Fibroblast of gingiva (primary cell): ENCODE results near the gene FGF14.

Experiments
- DNase-seq: peaks from one replicate; pipeline ENCODE4 v3.0.0-alpha.2; 2011; ENCODE audit warnings: low read depth

Gene FGF14

GRCh38 chr13:102310691-102311418 is 91.0 kb downstream of the FGF14 start:
- DNase-seq: peak; percentile 58

- no peak for DNase-seq
Measured at GRCh38 chr13:102309110-102309509, 92.7 kb downstream of the FGF14 start.

- DNase-seq: no peak
Measured at GRCh38 chr13:102302534-102302933, 99.3 kb downstream of the FGF14 start.

- DNase-seq: no peak
Measured at GRCh38 chr13:102300379-102300778, 101.5 kb downstream of the FGF14 start.

- DNase-seq: no peak
Measured at GRCh38 chr13:102299366-102299765, 102.5 kb downstream of the FGF14 start.

- peak; percentile 56 for DNase-seq
Measured at GRCh38 chr13:102298051-102298450, 103.8 kb downstream of the FGF14 start.

GRCh38 chr13:102295316-102296048 is 106.4 kb downstream of the FGF14 start:
- peak; percentile 87 for DNase-seq

GRCh38 chr13:102294407-102295018 is 107.3 kb downstream of the FGF14 start:
- DNase-seq: no peak

GRCh38 chr13:102293723-102294122 is 108.1 kb downstream of the FGF14 start:
- DNase-seq: no peak

GRCh38 chr13:102291587-102292218 is 110.1 kb downstream of the FGF14 start:
- peak; percentile 74 for DNase-seq

- no peak for DNase-seq
Measured at GRCh38 chr13:102289606-102290005, 112.2 kb downstream of the FGF14 start.

- DNase-seq: peak; percentile 91
Measured at GRCh38 chr13:102286326-102286725, 115.5 kb downstream of the FGF14 start.

- no peak for DNase-seq
Measured at GRCh38 chr13:102280366-102280765, 121.5 kb downstream of the FGF14 start.

- peak; percentile 40 for DNase-seq
Measured at GRCh38 chr13:102277286-102277685, 124.6 kb downstream of the FGF14 start.

GRCh38 chr13:102276404-102276803 is 125.4 kb downstream of the FGF14 start:
- DNase-seq: peak; percentile 10

- DNase-seq: peak; percentile 34
Measured at GRCh38 chr13:102275969-102276368, 125.9 kb downstream of the FGF14 start.

- DNase-seq: no peak
Measured at GRCh38 chr13:102273111-102273510, 128.7 kb downstream of the FGF14 start.

GRCh38 chr13:102267191-102267590 is 134.7 kb downstream of the FGF14 start:
- peak; percentile 3 for DNase-seq

GRCh38 chr13:102261809-102262208 is 140.0 kb downstream of the FGF14 start:
- DNase-seq: no peak

GRCh38 chr13:102261316-102261715 is 140.5 kb downstream of the FGF14 start:
- no peak for DNase-seq

- DNase-seq: no peak
Measured at GRCh38 chr13:102260256-102260655, 141.6 kb downstream of the FGF14 start.

- no peak for DNase-seq
Measured at GRCh38 chr13:102255409-102255808, 146.4 kb downstream of the FGF14 start.

GRCh38 chr13:102251817-102252216 is 150.0 kb downstream of the FGF14 start:
- DNase-seq: no peak
